Activated T-helper 9 cell treated with anti-CD3 and anti-CD28 coated beads, Interleukin-2, amount 50 U/mL, for 16 hours (primary cell): ENCODE data around the gene PITPNM1.
"Not testable (repeated sequence)": the region's sequence is repeated elsewhere in the genome, so short reads cannot be mapped to it uniquely, and the experiment has no call there.

Experiments used
- DNase-seq: peaks from one replicate; pipeline ENCODE4 v3.0.0-alpha.2; 2020; ENCODE audit warnings: low read depth

PITPNM1 gene

DNA sequence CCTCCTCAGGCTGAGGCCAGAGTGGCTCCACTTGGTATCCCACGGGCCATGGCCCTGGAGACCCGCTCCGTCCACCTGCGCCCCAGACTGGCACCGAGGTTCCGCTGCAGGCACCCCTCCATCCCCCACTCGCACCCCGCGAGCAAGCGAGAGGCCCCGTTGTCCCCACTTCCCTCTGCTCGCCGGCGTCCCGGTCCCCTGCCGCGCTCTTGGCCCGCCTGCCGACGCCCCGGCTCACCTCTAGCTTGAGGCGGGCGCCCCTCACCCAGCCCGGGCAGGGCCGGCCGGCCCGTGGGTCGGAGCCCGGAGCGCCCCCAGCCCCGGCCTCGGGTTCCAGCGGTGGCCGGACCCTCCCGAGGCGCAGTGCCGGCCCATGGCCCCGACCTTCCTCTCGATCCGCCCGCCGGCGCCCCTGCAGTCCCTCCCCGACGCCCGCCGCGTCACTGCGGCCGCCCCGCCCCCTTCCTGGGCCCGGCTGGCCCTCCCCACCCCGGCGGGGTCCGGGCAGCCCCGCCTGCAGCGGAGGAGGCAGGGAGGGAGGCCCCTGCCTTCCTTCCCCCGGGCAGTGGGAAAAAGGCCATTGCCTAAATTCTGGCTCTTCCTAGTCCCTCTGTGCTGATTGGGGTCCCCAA, at the start of gene PITPNM1:
Gene PITPNM1, minus strand, starts transcription at position 414 of the 632 bp plus-strand sequence. CDS start 1,183 bp downstream, outside the sequence.
- DNase-seq = peak; percentile 69

DNA sequence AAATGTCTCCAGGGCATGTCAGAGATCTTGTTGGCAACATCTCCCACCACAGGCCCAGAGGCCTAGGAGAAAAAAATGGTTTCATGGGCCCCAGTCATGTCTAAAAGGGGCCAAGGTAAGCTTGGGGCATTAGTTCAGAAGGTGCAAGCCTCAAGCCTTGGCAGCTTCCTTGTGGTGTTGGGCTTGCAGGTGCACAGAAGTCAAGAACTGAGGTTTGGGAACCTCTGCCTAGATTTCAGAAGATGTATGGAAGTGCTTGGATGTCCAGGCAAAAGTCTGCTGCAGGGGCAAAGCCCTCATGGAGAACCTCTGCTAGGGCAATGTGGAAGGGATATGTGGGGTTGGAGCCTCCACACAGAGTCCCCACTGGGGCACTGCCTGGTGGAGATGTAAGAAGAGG, 46.5 kb upstream of the PITPNM1 start:
- not testable (repeated sequence) for DNase-seq

DNA sequence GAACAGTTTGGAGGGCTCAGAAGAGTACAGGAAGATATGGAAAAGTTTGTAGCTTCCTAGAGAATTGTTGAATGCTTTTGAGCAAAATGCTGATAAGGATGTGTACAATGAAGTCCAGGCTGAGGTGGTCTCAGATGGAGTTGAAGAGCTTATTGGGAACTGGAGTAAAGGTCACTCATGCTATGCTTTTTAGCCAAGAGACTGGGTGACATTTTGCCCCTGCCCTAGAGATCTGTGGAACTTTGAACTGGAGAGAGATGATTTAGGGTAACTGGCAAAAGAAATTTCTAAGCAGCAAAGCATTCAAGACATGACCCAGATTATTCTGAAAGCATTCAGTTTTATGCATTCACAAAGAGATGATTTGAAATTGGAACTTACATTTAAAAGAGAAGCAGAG, 46.0 kb upstream of the PITPNM1 start:
- DNase-seq = no peak

DNA sequence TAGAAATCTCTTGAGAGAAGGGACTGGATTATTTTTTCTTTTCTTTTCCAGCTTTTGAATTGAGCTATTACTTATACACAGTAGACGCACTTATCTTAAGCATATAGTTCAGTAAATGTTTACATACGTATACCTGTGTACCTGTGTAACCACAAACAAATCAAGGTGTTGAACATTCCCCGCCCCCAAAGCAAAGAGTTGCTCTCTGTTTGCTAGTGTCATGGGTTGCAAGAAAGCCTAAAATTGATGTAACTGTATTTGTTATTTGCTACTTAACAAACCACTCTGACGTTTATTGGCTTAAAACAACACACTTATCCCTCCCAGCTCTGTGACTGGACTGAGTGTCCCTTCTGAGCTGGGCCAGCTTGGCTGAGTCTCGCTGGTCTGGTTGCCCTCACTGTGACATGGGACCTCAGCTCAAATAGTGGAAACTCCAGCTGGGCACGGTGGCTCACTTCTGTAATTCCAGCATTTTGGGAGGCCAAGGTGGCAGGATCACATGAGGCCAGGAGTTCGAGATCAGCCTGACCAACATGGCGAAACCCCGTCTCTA, 43.5 kb upstream of the PITPNM1 start:
- no peak for DNase-seq

DNA sequence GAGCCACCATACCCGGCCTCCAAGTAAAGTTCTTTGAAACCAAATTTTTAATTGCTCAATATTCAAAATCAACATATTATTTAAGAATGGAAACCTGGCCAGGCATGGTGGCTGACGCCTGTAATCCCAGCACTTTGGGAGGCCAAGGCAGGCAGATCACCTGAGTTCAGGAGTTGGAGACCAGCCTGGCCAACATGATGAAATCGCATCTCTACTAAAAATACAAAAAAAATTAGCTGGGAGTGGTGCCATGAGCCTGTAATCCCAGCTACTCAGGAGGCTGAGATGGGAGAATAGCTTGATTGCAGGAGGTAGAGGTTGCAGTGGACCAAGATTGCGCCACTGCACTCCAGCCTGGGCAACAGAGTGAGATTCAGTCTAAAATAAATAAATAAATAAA, 42.9 kb upstream of the PITPNM1 start:
- DNase-seq = not testable (repeated sequence)

DNA sequence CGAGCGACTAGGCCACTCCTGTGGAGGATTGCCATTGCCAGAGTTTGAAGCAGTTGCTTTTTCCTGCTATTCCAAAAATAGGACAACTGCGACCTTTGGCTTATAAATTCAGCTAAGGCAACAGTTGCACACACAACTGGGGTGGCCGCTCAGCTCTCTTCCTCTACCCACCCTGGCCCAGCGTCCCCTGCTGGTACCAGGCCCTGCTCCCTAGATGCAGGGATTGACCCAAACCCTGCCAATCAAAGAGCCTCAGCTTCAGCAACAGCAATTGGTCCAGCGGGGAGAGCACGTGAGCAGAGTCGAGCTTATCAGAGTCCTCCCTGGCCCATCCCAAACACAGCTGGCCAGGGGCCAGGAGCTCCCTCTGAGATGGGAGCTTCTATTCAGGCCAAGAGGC, 40.1 kb upstream of the PITPNM1 start:
- no peak for DNase-seq

DNA sequence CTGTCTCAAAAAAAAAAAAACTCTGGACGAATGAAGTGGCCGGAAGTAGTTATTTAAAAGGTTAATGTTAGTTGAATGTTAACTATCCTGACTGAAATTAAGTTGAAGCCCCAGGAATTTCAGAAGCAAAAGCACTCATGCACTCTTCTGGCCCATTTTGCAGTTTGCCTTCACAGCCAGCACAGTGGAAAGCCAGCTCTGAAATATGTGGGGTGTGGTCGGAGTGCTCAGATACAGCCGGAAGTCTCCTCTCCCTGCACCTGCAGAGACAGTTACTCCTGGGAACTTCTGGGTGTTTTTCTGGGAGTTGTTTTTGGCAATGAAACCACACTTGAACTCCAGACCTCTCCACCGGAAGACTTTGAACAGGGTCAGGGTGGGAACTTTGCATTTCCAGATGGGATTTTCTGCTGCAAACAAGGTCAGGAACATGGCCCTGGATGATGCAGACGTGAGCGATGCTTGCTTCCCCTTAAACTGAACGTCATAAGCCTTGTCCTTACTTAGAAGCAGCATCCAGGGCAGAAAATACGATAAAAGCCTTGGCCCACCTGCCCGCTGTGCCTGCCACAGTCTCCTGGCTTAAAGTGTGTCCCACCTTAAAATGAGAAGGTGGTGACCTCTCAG, 39.6 kb upstream of the PITPNM1 start:
- no peak for DNase-seq

DNA sequence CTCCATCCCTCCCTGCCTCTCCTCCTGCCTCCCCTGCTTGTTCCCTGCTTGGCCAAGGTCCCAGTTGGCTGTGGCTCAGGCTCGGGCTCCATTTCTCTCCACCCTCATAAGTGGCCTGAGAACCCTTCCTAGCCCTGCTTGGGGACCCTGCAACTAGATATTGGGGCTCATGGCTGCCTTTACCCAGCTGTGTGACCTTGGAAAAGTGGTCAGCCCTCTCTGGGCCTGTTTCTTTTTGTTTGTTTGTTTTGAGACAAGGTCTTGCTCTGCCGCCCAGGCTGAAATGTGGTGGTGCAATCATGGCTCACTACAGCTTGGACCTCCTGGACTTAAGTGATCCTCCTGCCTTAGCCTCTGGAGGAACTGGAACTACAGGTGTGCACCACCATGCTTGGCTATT, 38.4 kb upstream of the PITPNM1 start:
- no peak for DNase-seq

DNA sequence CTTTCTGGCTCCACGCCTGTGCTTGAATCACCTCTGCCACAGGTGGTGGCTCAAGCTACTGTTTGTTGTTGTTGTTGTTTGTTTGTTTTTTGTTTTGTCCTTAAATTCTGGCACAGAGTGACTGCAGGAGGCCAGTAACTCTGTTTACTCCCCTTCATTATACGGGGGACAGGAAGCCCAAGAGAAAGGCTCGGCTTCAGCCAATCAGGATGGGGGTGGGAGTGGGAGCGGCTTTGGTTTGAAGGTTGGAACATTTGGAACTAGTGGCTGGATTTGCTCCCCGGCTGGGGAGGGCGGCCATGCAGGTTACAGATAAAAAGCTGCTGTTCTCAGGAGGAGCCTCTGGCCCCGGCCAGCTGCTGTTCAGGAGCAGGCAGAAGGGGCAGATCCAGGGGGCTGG, 37.8 kb upstream of the PITPNM1 start:
- no peak for DNase-seq

DNA sequence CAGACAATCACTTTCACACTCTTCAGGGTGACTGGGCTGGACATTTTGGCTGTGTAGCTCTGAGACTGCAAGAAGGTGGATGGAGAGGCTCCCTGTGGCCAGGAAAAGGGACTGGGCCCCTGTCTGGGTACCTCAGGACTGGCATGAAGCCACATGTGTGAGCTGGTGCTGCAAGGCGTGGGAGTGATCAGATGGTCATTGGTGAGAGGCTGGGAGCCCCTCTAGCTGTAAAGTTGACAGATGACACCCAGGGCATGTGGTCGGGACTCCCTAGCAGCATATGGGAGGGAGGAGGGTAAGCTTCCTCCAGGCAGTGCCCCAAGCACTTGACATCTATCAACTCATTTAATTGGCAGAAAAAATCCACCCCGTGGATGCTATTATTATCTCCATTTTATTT, 37.0 kb upstream of the PITPNM1 start:
- no peak for DNase-seq

DNA sequence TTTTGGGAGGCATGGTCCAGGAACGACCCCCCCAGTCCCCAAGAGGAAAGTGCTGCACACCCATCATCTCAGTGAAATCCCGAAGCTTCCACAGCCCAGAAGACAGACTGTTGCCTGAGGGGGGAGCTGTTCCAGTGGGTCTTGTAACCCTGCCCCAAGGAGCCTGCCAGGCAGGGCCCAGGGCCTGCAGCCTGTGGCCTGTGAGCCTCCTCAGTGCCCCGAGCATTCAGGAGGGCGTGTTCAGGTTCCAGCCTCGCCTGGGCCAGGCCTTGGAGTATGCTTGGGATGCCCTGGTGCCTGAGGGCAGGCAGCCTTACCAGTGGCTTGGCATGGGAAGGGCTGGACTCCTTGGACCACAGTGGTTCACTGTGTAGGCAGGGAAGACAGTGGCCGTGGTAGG, 36.0 kb upstream of the PITPNM1 start:
- DNase-seq = no peak

DNA sequence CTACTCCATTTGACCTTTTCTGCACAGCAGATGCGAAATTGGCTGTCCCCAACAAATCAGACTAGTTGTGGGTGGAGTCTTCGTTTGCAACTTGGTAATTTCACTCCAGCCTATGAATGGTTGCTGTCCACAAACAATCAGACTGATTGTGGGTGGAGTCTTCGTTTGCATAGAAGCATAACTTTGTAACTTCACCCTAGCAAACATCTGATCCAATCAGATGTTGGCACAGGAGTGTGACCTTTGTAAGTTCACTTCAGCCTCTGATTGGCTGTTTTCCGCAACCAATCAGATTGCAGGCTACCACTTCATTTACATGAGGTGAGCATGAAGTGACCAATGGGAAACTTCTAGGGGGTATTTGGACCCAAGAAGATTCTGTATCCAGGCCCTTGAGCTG, 34.4 kb upstream of the PITPNM1 start:
- DNase-seq = no peak

DNA sequence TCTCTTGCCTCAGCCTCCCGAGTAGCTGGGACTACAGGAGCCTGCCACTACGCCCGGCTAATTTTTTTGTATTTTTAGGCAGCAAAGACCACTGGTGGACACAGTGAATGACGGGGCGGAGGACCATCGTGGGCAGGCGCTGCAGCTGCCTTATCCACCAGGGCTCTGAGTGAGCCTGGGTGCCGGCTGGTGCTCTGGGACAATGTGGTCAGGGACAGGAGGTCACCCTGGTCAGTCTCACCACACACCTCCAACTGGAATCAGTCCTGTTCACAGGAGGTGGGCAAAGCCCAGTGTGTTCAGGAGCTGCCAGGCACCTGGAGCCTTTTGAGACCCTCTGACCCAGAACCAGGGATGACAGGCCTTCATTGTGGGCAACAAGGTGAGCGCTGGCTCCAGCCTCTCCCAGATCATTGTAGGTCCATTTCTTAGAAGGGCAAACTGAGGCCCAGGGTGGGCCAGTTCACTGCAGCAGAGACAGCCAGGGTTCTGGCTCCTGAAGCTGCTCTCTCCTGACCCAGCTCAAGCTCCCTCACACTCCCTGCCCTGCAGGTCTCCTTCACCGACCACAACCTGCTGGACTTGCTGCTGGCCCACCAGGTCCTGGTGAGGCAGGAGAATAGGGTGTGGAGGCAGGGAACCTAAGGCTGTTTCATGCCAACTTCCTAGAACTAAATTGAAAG, 33.8 kb upstream of the PITPNM1 start:
- DNase-seq = no peak

DNA sequence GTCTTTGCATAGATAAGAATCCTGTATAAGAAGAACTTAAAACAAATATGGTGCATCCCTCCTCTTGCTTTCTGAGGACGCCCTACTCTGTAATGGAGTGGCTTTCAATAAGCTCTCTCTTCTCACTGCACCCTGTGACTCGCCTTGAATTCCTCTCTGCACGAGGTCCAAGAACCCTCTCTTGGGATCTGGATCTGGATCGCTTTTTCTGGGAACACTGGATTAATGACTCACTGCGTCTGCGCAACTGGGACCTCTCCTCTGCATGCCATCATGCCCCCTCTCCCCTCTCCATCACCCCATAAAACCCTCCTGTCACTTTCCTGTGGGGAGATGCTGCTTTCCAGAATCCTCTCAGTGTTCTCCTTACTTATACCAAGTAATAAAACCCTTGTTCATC, 33.1 kb upstream of the PITPNM1 start:
- DNase-seq = no peak

DNA sequence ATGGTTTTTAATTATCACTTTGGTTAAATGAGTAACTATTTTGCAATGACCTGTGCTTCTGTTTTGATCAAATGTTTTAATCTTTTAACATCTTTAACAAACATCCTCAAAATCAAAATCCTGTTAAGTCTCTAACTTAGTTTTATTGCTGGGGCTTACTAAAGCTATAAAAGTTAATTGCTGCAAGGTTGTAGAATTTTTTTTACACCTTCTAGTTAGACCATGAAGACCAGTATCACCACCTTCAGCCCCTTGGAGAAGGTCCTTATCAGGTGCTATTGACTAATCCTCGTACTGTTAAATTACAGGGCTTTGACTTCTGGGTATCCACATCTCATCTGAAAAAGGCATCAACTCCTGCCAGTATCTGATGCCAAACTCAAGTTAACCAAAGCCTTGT, 30.4 kb upstream of the PITPNM1 start:
- DNase-seq = no peak

DNA sequence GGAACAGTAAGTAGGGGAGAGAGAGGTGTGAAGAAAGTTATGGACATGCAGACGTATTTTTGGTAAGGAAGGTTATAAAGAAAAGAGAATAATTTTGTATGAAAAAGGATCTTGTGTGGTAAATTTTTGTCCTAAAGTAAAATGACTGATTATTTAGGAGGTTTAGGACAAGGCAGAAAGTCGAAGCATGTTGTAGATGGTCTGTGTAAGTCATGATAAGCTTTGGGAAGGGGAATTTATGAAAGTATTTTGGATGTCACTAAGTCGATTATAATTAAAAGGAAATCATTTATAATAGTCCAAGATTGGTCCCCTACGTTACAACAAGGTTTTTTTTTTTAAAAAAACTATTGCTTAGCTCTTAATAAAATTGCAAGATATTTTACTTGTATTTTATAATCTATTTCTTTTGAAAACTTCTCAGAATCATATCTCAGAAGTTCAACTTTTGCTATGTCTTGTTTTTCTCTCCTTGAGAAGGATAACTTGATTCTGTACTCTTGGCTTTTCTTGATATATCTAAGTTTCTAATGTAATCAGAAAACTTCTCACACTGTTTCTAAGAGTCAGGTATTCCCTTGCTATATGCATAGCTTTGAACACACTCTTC, 29.0 kb upstream of the PITPNM1 start:
- DNase-seq = no peak

DNA sequence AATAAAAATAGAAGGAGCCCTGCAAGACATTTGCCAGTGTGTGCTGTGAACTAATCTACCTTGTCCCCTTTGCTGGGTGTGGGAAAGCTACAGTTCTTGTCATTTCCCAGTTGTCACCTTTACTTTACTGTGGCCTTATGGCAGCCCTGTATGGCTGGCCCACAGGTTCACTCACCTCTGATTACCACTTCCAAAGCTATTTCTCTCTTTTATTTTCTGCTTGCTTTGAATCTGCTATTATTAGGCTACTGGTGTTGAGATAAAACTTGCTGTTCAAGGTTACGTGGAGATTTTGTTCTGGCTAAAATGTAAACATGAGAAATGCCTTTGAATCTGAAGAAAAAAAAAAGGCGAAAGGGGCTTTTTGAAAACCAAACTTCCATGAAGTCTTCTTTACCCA, 27.7 kb upstream of the PITPNM1 start:
- DNase-seq = no peak

DNA sequence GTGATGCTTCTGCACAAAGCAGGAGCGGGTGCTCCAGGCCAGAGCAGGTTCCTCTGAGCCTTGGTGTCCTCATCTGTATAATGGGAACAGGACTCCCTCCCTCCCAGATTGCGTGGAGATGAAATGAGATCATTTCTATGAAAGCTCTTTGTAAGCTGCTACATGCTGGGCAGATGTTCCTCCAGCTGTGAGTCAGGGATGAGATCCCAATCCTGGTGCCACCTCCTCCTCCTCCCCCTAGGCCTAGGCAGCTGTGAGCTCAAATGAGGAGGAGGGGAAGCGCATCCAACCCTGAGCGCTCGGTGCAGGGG, 25.1 kb upstream of the PITPNM1 start:
- DNase-seq = no peak

DNA sequence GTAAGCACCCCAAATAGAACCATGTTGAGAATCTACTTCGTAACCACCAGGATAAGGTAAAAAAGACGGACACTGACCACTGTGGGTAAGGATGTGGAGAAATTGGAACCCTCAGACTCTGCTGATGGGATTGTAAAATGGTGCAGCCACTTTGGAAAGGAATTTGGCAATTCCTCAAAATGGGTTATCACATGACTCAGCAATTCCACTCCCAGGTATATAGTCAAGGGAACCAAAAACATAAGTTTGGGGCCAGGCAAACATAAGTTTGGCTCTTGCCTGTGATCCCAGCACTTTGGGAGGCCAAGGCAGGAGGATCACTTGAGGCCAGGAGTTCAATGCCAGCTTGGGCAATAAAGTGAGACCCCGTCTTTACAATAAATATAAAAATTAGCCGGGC, 23.2 kb upstream of the PITPNM1 start:
- DNase-seq = no peak

DNA sequence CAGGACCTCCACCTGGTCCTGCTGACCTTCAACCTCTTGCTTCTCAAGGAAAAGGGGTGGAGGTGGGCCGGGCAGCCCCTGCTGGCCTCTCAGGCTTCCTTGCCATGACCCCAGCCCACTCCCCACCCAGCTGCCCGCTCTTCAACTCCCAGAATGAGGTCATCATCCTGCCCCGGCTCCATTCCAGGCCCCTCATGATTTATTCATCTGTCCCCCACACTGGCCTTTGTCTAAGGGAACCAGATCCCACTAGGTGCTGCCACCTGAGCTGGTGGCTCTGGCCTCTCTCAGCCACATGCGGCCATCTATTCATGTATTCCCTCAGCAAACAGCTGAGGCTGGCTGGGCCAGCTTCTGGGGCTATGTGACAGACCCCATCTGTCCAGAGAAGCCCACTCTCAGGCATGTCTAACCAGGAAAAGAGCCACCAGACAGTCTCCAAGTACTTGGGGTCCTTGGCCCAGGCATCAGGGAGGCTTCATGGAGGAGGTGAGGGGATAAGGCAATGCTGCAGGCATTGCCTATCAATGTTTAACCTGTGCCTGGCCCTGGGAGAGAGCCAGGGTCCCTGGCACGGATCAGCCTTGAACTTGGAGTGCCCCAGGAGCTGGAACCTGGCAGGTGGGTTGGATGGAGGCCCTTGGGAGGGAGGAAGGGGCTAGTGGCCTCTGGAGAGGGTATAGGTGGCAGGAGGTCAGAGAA, 20.3 kb upstream of the PITPNM1 start:
- DNase-seq = no peak

DNA sequence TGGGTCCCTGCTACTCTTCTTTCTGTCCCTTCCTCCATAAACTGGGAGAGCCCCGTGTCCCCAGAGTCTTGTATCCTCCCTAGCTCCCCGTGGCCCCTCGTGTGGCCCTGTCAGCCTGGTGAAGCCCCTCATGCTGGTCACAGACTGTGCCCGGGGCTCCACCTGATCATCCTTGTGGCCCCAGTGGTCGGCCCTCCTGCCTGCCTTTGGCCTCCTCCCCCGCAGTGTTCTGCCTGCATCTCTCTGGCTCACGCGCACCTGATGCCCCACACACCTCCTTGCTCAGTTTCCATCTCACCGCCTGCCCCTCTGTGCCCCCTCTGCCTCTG, 19.3 kb upstream of the PITPNM1 start:
- DNase-seq = no peak
